Activated naive CD8-positive, alpha-beta T cell treated with anti-CD3 and anti-CD28 coated beads, Interleukin-2, amount 50 U/mL, for 16 hours (primary cell): ENCODE data around the gene C17orf107.

Experiments used
- DNase-seq: peaks from one replicate; pipeline ENCODE4 v3.0.0-alpha.2; 2020; ENCODE audit warnings: low read depth, low spot score

The C17orf107 gene

GRCh38 chr17:4872786-4873185 lies 26.6 kb upstream of the C17orf107 start:
- DNase-seq = no peak

- no peak for DNase-seq
These were observed 22.2 kb upstream of the C17orf107 start for GRCh38 chr17:4877089-4877488.

- no peak for DNase-seq
These were observed 19.7 kb upstream of the C17orf107 start for GRCh38 chr17:4879601-4880000.

- no peak for DNase-seq
These were observed 18.5 kb upstream of the C17orf107 start for GRCh38 chr17:4880857-4881256.

GRCh38 chr17:4881761-4882555 lies 17.4 kb upstream of the C17orf107 start:
- DNase-seq = peak; percentile 32

- no peak for DNase-seq
These were observed 14.8 kb upstream of the C17orf107 start for GRCh38 chr17:4884489-4884888.

- DNase-seq = no peak
These were observed 12.5 kb upstream of the C17orf107 start for GRCh38 chr17:4886830-4887229.

- no peak for DNase-seq
These were observed 11.8 kb upstream of the C17orf107 start for GRCh38 chr17:4887581-4887980.

GRCh38 chr17:4891411-4892410 lies 7.6 kb upstream of the C17orf107 start:
- no peak for DNase-seq

GRCh38 chr17:4892499-4893221 lies 6.7 kb upstream of the C17orf107 start:
- no peak for DNase-seq

GRCh38 chr17:4893272-4893671 lies 6.1 kb upstream of the C17orf107 start:
- no peak for DNase-seq

GRCh38 chr17:4893721-4894560 lies 5.4 kb upstream of the C17orf107 start:
- DNase-seq = no peak

GRCh38 chr17:4895121-4895520 lies 4.2 kb upstream of the C17orf107 start:
- DNase-seq = no peak

- DNase-seq = no peak
These were observed 3.5 kb upstream of the C17orf107 start for GRCh38 chr17:4895657-4896331.

GRCh38 chr17:4896332-4897197 lies 2.8 kb upstream of the C17orf107 start:
- no peak for DNase-seq

- DNase-seq = no peak
These were observed 2.1 kb upstream of the C17orf107 start for GRCh38 chr17:4897198-4897687.

GRCh38 chr17:4897785-4898184 lies 1.6 kb upstream of the C17orf107 start:
- DNase-seq = no peak

- no peak for DNase-seq
These were observed 985 bp upstream of the C17orf107 start for GRCh38 chr17:4898351-4898750.

- no peak for DNase-seq
These were observed 409 bp upstream of the C17orf107 start for GRCh38 chr17:4898927-4899326.
